Stimulated activated CD4-positive, alpha-beta T cell treated with anti-CD3 and anti-CD28 coated beads, Interleukin-12 subunit alpha, Interleukin-12 subunit beta, amount 100 ng/mL, for 4 hours (primary cell): ENCODE data around the gene EPHA1.

Experiments
- DNase-seq: peaks from one replicate; pipeline ENCODE4 v3.0.0-alpha.2; 2020

The EPHA1 gene

GRCh38 chr7:143388051-143388450, 20.6 kb downstream of the EPHA1 start:
- DNase-seq: no peak

GRCh38 chr7:143387156-143387975, 21.3 kb downstream of the EPHA1 start:
- no peak for DNase-seq

- DNase-seq: no peak
Measured at GRCh38 chr7:143385891-143386781, 22.5 kb downstream of the EPHA1 start.

- no peak for DNase-seq
Measured at GRCh38 chr7:143384661-143385631, 23.7 kb downstream of the EPHA1 start.

GRCh38 chr7:143384148-143384547, 24.5 kb downstream of the EPHA1 start:
- DNase-seq: no peak

GRCh38 chr7:143383642-143383957, 25.1 kb downstream of the EPHA1 start:
- DNase-seq: no peak

- DNase-seq: no peak
Measured at GRCh38 chr7:143382791-143383641, 25.6 kb downstream of the EPHA1 start.

- no peak for DNase-seq
Measured at GRCh38 chr7:143382126-143382790, 26.4 kb downstream of the EPHA1 start.

GRCh38 chr7:143381427-143382125, 27.1 kb downstream of the EPHA1 start:
- DNase-seq: peak; percentile 32

- peak; percentile 84 for DNase-seq
Measured at GRCh38 chr7:143380646-143381426, 27.8 kb downstream of the EPHA1 start, which contains the start of gene ZYX. TSS of gene ZYX (plus strand) at chr7:143381345. CDS start at chr7:143381572, 227 bp downstream.

GRCh38 chr7:143380260-143380645, 28.4 kb downstream of the EPHA1 start:
- peak; percentile 87 for DNase-seq

GRCh38 chr7:143379611-143380259, 28.9 kb downstream of the EPHA1 start:
- DNase-seq: no peak

GRCh38 chr7:143376396-143376795, 32.3 kb downstream of the EPHA1 start:
- DNase-seq: no peak

GRCh38 chr7:143375298-143376034, 33.2 kb downstream of the EPHA1 start:
- DNase-seq: no peak

- no peak for DNase-seq
Measured at GRCh38 chr7:143374561-143374960, 34.1 kb downstream of the EPHA1 start.

- no peak for DNase-seq
Measured at GRCh38 chr7:143373255-143373794, 35.3 kb downstream of the EPHA1 start.

GRCh38 chr7:143372070-143372469, 36.6 kb downstream of the EPHA1 start:
- DNase-seq: no peak
